ENCODE data around the gene ACADS. TPM values are rescaled to one million over a fixed set of nuclear protein-coding genes. Genes with fewer than 3 reads are reported as not detected.

Gene ACADS
- total RNA-seq, 1 experiment from 2014 or later, result 15.9 TPM

DNA sequence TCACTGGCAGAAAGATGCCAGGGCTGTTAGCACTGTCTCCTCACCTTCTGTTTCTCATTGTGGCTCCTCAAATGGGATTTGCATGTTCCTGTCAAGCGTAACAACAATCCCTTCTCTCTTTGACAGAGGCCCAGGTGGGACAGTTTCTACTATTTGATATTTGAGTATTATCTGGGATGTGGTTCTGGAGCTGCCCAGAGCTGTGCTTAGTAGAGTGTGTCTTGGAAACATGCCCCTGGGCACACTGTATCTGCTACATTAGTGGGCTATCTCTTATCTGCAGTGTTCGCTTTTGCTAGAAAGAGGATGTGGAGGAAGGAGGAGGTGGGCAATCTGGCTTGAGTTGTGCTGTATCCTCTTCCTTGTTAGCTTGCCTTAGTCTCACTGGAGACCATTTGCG is 3.8 kb upstream of the ACADS start:
- ChIA-PET POLR2A (no interaction called here), CTCF (no interaction called here)
- H3K4me1 ChIP-seq (ENCODE audit: control insufficient read depth, insufficient read depth, low read length), result peaks cover 8% of the 10 kb centered on the region
- no peaks in the 10 kb centered on the region for H3K27me3 ChIP-seq (ENCODE audit: control insufficient read depth, insufficient read depth, low read length)
- no peaks in the 10 kb centered on the region for H3K9me3 ChIP-seq (ENCODE audit: control insufficient read depth, insufficient read depth, low read depth, low read length)
- no peak for ATAC-seq
- H3K27ac ChIP-seq (ENCODE audit: low read length), result no peak overlapping the region
- H3K4me3 ChIP-seq (ENCODE audit: low read depth in 2 of 2, low read length in 2 of 2), result no peak overlapping the region
- DNase-seq (ENCODE audit: low read depth, low spot score), result no peak
- in situ Hi-C loops (cut with HindIII; ENCODE audit: low pct_unique_long_range_greater_than_20kb, low sequenced_read_pairs), result no loop called here
- H3K36me3 ChIP-seq (ENCODE audit: control insufficient read depth, insufficient read depth, low read length), result peaks cover 13% of the 10 kb centered on the region
- intact Hi-C loops (cut with micrococcal nuclease; ENCODE audit: unreplicated experiment), result no loop called here
- BruUV-seq (replicated peaks), result no TSS peak
- TF ChIP-seq, protein P1, sequence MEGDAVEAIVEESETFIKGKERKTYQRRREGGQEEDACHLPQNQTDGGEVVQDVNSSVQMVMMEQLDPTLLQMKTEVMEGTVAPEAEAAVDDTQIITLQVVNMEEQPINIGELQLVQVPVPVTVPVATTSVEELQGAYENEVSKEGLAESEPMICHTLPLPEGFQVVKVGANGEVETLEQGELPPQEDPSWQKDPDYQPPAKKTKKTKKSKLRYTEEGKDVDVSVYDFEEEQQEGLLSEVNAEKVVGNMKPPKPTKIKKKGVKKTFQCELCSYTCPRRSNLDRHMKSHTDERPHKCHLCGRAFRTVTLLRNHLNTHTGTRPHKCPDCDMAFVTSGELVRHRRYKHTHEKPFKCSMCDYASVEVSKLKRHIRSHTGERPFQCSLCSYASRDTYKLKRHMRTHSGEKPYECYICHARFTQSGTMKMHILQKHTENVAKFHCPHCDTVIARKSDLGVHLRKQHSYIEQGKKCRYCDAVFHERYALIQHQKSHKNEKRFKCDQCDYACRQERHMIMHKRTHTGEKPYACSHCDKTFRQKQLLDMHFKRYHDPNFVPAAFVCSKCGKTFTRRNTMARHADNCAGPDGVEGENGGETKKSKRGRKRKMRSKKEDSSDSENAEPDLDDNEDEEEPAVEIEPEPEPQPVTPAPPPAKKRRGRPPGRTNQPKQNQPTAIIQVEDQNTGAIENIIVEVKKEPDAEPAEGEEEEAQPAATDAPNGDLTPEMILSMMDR (IDR thresholded peaks at IDR 0.05), result no peak
- TF ChIP-seq, protein P2, sequence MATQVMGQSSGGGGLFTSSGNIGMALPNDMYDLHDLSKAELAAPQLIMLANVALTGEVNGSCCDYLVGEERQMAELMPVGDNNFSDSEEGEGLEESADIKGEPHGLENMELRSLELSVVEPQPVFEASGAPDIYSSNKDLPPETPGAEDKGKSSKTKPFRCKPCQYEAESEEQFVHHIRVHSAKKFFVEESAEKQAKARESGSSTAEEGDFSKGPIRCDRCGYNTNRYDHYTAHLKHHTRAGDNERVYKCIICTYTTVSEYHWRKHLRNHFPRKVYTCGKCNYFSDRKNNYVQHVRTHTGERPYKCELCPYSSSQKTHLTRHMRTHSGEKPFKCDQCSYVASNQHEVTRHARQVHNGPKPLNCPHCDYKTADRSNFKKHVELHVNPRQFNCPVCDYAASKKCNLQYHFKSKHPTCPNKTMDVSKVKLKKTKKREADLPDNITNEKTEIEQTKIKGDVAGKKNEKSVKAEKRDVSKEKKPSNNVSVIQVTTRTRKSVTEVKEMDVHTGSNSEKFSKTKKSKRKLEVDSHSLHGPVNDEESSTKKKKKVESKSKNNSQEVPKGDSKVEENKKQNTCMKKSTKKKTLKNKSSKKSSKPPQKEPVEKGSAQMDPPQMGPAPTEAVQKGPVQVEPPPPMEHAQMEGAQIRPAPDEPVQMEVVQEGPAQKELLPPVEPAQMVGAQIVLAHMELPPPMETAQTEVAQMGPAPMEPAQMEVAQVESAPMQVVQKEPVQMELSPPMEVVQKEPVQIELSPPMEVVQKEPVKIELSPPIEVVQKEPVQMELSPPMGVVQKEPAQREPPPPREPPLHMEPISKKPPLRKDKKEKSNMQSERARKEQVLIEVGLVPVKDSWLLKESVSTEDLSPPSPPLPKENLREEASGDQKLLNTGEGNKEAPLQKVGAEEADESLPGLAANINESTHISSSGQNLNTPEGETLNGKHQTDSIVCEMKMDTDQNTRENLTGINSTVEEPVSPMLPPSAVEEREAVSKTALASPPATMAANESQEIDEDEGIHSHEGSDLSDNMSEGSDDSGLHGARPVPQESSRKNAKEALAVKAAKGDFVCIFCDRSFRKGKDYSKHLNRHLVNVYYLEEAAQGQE (IDR thresholded peaks at IDR 0.05; ENCODE audit: insufficient read depth in 1 of 2, low read depth in 2 of 2, low read length in 1 of 2), result no peak
- TF ChIP-seq SIN3A (IDR thresholded peaks at IDR 0.05; ENCODE audit: borderline replicate concordance, insufficient read depth, low read depth, low read length) (no peak), POLR2AphosphoS5 (IDR thresholded peaks at IDR 0.05; ENCODE audit: low read depth, low read length) (no peak), TCF7L2 (IDR thresholded peaks at IDR 0.05; ENCODE audit: low read depth, low read length) (no peak)

DNA sequence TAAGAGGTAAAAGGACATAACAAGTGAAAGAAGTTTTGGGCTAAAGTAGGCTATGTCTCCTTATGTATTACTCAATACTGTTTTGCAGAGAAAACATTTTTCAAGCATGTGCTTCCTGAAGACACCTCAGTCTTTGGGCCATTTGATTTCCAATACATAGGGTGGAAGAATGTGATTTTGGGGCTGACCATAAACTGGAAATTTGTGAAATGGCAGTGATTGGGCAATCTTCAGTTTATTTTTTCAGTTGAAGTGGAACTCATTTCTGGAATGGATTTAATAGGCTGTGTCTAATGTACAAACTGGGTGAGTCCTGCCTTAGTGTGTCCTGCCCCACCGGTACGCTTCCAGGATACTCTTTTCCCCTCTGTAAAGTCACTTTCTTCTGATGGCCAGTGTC is 2.8 kb upstream of the ACADS start:
- H3K4me3 ChIP-seq (ENCODE audit: low read depth in 2 of 2, low read length in 2 of 2), result no peak overlapping the region
- ATAC-seq, result no peak
- H3K9me3 ChIP-seq (ENCODE audit: control insufficient read depth, insufficient read depth, low read depth, low read length), result no peaks in the 10 kb centered on the region
- H3K36me3 ChIP-seq (ENCODE audit: control insufficient read depth, insufficient read depth, low read length), result peaks cover 13% of the 10 kb centered on the region
- intact Hi-C loops (cut with micrococcal nuclease; ENCODE audit: unreplicated experiment) (no loop called here), in situ Hi-C loops (cut with HindIII; ENCODE audit: low pct_unique_long_range_greater_than_20kb, low sequenced_read_pairs) (no loop called here)
- no TSS peak for BruUV-seq (replicated peaks)
- H3K4me1 ChIP-seq (ENCODE audit: control insufficient read depth, insufficient read depth, low read length), result peaks cover 8% of the 10 kb centered on the region
- ChIA-PET CTCF (no interaction called here), POLR2A (no interaction called here)
- TF ChIP-seq TCF7L2 (IDR thresholded peaks at IDR 0.05; ENCODE audit: low read depth, low read length) (no peak), POLR2AphosphoS5 (IDR thresholded peaks at IDR 0.05; ENCODE audit: low read depth, low read length) (no peak), SIN3A (IDR thresholded peaks at IDR 0.05; ENCODE audit: borderline replicate concordance, insufficient read depth, low read depth, low read length) (no peak)
- TF ChIP-seq, protein P2 (IDR thresholded peaks at IDR 0.05; ENCODE audit: insufficient read depth in 1 of 2, low read depth in 2 of 2, low read length in 1 of 2), result no peak
- TF ChIP-seq, protein P1 (IDR thresholded peaks at IDR 0.05), result no peak
- H3K27ac ChIP-seq (ENCODE audit: low read length), result no peak overlapping the region
- no peaks in the 10 kb centered on the region for H3K27me3 ChIP-seq (ENCODE audit: control insufficient read depth, insufficient read depth, low read length)
- DNase-seq (ENCODE audit: low read depth, low spot score), result no peak
